ENCODE results near the gene MPZ.

GRCh38 chr1:161259345-161259702 lies 50.4 kb downstream of the MPZ start:
- no peak for TF ChIP-seq CTCF (IDR thresholded peaks at IDR 0.05)
- no peak for TF ChIP-seq POLR2A (IDR thresholded peaks at IDR 0.05)
